Testis (tissue), 3 donors: Measurements from ENCODE around the gene CAMK2B. TPM values are rescaled to one million over a fixed set of nuclear protein-coding genes. Genes with fewer than 3 reads are reported as not detected.

ENCODE experiments used
- DNase-seq: peaks from one replicate; pipeline ENCODE4 v3.0.0-alpha.2; 2019
- H3K27ac ChIP-seq, 2 donors: fragments of 200-600 bp; sonication (generic); one replicate each; pipeline ENCODE4 v1.5.1; 2019
- H3K27me3 ChIP-seq: fragments of 200-600 bp; sonication (generic); one replicate; pipeline ENCODE4 v1.5.1; 2019
- H3K36me3 ChIP-seq: fragments of 200-600 bp; sonication (generic); one replicate; pipeline ENCODE4 v1.5.1; 2017; ENCODE audit warnings: low read depth; ENCODE audit errors: missing control alignments
- H3K4me1 ChIP-seq: fragments of 200-600 bp; sonication (generic); one replicate; pipeline ENCODE4 v1.5.1; 2019
- H3K4me3 ChIP-seq, 2 donors: fragments of 200-600 bp; sonication (generic); one replicate each; pipeline ENCODE4 v1.5.1; 2017 to 2019
- H3K9me3 ChIP-seq: fragments of 200-600 bp; sonication (generic); one replicate; pipeline ENCODE4 v1.5.1; 2017
- POLR2A ChIP-seq: fragments of 450-650 bp; IDR thresholded peaks from one replicate; pipeline ENCODE4 v1.6.1; 2017; ENCODE audit warnings: antibody characterized with exemption, mild to moderate bottlenecking, moderate library complexity
- WGBS, 2 donors: methylation state at CpG; one replicate each; pipeline ENCODE4 v1.1.5; 2018; 5-methylcytosine and 5-hydroxymethylcytosine counted together
- intact Hi-C: fragments of 100-400 bp; cut with DNase I; formaldehyde crosslinking; loops from one replicate; pipeline ENCODE4 v1.15.1; 2023; ENCODE audit warnings: low total_unique reads
- polyA plus RNA-seq: library from polyadenylated mRNA; stranded (reverse); fragments of 350-450 nt; fragmentation: Illumina TruSeq; extraction: RNeasy Lipid Tissue Mini Kit (QIAGEN cat#74804); gene quantifications from one replicate; pipeline ENCODE4 v1.2.3, GENCODE V29; 2014; ENCODE audit warnings: low read depth, low replicate concordance; ENCODE audit not compliant: insufficient read depth
- total RNA-seq, 2 donors: library from RNA; depleted of rRNA; stranded (reverse); fragments of >200 nt; gene quantifications; one replicate each; pipeline ENCODE4 v1.2.3, GENCODE V29; 2016
- TF ChIP-seq, protein P1 (sequence below), 3 experiments: fragments of 450-650 bp in 2 of 3; fragments of 200-600 bp in 1 of 3; sonication (generic) in 1 of 3; IDR thresholded peaks; one replicate each; pipeline ENCODE4 v1.5.1; 2016 to 2019; ENCODE audit warnings: antibody characterized with exemption in 3 of 3, mild to moderate bottlenecking in 2 of 3, moderate library complexity in 1 of 3

The CAMK2B gene
- total and polyA plus RNA-seq, 3 donors from 2014 or later: 4.0 to 12.5 (median 12.1) TPM

DNA sequence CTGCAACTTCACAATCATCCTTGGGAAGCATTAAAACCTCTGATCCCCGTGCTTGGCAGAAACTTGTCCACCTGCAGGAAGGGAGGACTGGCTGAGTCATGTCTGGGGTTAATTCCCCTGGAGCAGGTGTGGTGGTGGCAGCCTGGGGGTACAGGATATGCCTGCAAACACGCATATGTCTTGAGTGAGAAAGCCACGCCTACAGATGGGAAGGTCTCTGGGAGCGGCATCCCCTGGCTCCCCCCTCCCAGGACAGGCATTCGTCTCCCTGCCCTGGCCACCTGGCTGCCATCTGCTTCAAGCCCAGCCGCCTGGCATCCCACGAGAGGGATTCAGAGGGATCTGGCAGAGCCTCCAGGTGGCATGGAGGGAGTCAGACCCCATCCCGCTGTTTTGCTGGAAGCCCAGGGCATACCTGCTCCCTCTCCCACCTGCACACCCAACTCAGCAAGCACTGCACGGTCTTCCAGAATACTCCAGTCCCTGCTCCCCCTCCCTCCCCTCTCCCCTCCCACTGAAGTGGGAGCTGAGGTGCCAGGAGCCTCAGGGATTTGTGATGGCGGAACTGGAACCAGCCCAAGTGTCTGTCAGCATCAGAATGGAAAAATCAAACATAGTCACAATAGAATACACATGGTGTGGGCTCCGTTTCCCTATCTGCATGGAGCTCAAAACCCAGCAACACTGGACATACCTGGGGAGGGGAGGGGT, 61.0 kb downstream of the CAMK2B start:
- 70 to 76% methylated on average over 11 of the region's 11 CpGs for WGBS, 2 donors
- no peak overlapping the region for H3K27ac ChIP-seq

DNA sequence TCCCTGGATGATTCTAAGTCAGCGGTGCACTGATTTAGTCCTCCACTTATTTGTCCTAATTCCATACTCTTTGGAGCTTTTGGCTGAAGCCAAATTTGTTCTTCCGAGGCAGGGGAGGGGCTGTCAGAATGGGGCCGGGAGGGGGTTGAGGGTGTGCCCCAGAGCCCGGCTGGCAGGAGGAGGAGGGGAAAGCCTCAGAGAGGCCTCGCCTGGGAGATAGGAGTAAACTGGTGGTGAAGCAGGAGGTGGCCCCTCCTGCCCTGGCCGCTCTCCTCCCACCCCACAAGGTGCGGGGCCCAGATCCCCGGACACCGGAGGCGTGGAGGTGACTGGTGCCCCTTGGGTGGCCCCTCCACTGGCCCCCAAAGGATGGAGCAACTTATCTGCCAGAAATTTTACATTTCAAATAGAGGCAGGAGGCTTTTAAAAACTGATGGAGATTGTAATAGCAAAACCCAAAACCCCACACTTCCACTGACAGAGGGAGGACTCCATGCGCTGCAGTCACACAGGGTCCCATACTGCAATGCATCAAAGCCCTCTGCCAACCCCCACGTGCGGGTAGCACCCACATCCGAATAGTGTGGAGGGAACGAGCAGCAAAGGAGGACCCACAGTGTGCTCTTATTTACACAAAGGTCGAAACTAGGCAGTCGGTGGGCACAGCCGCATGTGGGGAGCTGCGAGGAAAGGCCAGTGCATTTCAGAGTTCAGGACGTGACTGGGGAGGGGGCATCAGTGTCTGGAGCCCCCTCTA, 61.9 kb downstream of the CAMK2B start:
- Histone ChIP-seq H3K4me3 (no peak overlapping the region), H3K27ac (no peak overlapping the region), H3K9me3 (no peaks in the 10 kb centered on the region), H3K4me1 (peaks cover 11% of the 10 kb centered on the region), H3K36me3 (no peaks in the 10 kb centered on the region), H3K27me3 (no peaks in the 10 kb centered on the region)
- 82 to 83% methylated on average over 18 to 20 of the region's 20 CpGs for WGBS, 2 donors
- intact Hi-C loops: no loop called here
- TF ChIP-seq, protein P1, sequence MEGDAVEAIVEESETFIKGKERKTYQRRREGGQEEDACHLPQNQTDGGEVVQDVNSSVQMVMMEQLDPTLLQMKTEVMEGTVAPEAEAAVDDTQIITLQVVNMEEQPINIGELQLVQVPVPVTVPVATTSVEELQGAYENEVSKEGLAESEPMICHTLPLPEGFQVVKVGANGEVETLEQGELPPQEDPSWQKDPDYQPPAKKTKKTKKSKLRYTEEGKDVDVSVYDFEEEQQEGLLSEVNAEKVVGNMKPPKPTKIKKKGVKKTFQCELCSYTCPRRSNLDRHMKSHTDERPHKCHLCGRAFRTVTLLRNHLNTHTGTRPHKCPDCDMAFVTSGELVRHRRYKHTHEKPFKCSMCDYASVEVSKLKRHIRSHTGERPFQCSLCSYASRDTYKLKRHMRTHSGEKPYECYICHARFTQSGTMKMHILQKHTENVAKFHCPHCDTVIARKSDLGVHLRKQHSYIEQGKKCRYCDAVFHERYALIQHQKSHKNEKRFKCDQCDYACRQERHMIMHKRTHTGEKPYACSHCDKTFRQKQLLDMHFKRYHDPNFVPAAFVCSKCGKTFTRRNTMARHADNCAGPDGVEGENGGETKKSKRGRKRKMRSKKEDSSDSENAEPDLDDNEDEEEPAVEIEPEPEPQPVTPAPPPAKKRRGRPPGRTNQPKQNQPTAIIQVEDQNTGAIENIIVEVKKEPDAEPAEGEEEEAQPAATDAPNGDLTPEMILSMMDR (IDR thresholded peaks at IDR 0.05): no peak
- TF ChIP-seq POLR2A: no peak
- DNase-seq: no peak

More for the DNA sequence above, 61.0 kb downstream of the CAMK2B start:
- Histone ChIP-seq H3K4me1 (peaks cover 4% of the 10 kb centered on the region), H3K36me3 (no peaks in the 10 kb centered on the region), H3K4me3 (no peak overlapping the region), H3K27me3 (no peaks in the 10 kb centered on the region), H3K9me3 (no peaks in the 10 kb centered on the region)
- TF ChIP-seq, protein P1 (IDR thresholded peaks at IDR 0.05): no peak
- no peak for TF ChIP-seq POLR2A
- no peak for DNase-seq
- intact Hi-C loops: no loop called here

DNA sequence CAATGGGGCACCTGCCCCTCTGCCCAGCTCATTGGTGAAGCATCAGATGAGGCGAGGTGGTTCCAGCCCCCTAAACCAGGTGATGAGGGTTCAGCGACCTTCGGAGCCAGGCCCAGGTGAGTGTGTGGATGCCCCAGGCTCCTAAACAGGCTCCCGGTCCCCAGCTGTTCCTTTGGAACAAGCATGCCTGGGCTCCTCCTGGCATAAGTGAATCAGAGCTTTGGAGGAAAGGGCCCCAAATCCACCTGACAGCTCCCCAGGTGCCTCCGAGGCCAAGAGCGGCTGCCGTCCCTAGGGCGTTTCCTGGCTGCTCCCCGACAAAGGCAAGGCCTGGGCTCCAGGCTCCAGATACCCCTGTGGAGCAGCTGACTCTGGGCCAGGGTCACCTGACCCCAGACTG, 63.4 kb downstream of the CAMK2B start:
- DNase-seq: no peak
- H3K36me3 ChIP-seq: no peaks in the 10 kb centered on the region
- TF ChIP-seq POLR2A: no peak
- TF ChIP-seq, protein P1 (IDR thresholded peaks at IDR 0.05): no peak
- H3K27me3 ChIP-seq: no peaks in the 10 kb centered on the region
- H3K27ac ChIP-seq: no peak overlapping the region
- peaks cover 16% of the 10 kb centered on the region for H3K4me1 ChIP-seq
- no peaks in the 10 kb centered on the region for H3K9me3 ChIP-seq
- 98 to 100% methylated on average over 1 to 9 of the region's 9 CpGs for WGBS, 2 donors
- intact Hi-C loops: no loop called here
- no peak overlapping the region for H3K4me3 ChIP-seq

DNA sequence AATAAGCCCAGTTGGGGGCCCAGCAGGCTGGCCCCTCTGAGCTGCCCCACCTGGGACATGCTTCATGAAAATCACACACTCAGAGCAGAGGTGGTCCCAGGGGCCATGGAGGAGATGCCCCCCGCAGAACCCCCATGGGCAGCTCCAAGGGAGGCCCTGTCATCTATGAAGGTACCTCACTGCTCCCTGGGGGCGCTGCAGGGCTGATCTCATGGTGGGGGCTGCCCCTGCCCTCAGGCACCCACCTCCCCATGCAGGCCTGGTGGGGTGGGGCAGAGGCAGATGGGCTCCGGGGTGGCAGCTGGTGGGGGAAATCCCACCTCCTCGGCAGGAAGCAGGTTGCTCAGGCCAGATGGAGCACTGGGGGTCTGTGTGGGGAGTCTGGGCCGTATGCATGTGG, 64.2 kb downstream of the CAMK2B start:
- Histone ChIP-seq H3K9me3 (no peaks in the 10 kb centered on the region), H3K36me3 (no peaks in the 10 kb centered on the region), H3K27ac (no peak overlapping the region), H3K4me3 (no peak overlapping the region), H3K4me1 (peaks cover 16% of the 10 kb centered on the region), H3K27me3 (no peaks in the 10 kb centered on the region)
- intact Hi-C loops: no loop called here
- TF ChIP-seq POLR2A: no peak
- TF ChIP-seq, protein P1 (IDR thresholded peaks at IDR 0.05): no peak
- 92 to 94% methylated on average over 4 to 5 of the region's 5 CpGs for WGBS, 2 donors
- no peak for DNase-seq
